CD1c-positive myeloid dendritic cell (primary cell): ENCODE measurements around the gene NBPF19.
"Not testable (repeated sequence)": the region's sequence is repeated elsewhere in the genome, so short reads cannot be mapped to it uniquely, and the experiment has no call there.

ENCODE experiments used
- DNase-seq: peaks from one replicate; pipeline ENCODE4 v3.0.0-alpha.2; 2016; ENCODE audit errors: extremely low spot score

The NBPF19 gene, protein sequence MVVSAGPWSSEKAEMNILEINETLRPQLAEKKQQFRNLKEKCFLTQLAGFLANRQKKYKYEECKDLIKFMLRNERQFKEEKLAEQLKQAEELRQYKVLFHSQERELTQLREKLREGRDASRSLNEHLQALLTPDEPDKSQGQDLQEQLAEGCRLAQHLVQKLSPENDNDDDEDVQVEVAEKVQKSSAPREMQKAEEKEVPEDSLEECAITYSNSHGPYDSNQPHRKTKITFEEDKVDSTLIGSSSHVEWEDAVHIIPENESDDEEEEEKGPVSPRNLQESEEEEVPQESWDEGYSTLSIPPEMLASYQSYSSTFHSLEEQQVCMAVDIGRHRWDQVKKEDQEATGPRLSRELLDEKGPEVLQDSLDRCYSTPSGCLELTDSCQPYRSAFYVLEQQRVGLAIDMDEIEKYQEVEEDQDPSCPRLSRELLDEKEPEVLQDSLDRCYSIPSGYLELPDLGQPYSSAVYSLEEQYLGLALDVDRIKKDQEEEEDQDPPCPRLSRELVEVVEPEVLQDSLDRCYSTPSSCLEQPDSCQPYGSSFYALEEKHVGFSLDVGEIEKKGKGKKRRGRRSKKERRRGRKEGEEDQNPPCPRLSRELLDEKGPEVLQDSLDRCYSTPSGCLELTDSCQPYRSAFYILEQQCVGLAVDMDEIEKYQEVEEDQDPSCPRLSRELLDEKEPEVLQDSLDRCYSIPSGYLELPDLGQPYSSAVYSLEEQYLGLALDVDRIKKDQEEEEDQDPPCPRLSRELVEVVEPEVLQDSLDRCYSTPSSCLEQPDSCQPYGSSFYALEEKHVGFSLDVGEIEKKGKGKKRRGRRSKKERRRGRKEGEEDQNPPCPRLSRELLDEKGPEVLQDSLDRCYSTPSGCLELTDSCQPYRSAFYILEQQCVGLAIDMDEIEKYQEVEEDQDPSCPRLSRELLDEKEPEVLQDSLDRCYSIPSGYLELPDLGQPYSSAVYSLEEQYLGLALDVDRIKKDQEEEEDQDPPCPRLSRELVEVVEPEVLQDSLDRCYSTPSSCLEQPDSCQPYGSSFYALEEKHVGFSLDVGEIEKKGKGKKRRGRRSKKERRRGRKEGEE (N-terminal part only)

DNA sequence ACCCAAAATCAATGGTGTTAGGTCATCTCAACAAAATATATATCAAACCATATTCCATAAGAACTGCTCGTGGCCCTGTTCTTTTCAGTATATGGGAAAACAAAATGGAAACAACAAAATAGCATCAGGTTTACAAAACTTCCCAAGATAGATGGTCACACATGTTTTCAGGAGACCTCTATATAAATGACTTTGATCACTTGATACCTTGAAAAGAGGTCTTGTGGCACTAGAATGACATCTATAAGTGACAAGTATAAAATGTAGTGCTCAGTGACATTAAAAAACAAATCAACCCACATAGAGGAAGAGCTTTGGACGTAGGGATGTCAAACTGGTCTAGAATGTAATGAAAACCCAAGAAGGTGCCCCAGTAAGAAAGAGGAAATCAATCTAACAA lies at the start of gene NBPF19:
Gene NBPF19, plus strand, starts transcription at position 301 of the 400 bp plus-strand sequence. CDS start 888 bp downstream, outside the sequence.
- not testable (repeated sequence) for DNase-seq

- DNase-seq: not testable (repeated sequence)
Measured at GRCh38 chr1:149428317-149428716, 46.5 kb upstream of the NBPF19 start.

- DNase-seq: peak; percentile 29
Measured at GRCh38 chr1:149445451-149445850, 29.4 kb upstream of the NBPF19 start.

DNA sequence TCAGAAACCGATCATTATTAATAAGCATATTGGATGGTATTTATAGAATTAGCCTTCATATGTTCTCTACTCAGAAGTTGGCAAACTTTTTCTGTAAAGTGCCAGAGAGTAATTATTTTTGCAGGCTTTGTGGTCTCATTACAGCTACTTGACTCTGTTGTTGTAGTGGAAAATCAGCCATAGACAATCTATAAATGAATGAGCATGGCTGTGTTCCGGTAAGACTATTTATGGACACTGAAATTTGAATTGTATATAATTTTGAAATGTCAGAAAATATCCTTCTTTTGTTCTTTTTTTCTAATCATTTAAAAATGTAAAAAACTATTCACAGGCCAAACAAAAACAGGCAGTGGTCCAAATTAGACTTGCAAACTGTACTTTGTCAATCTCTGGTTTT lies 22.6 kb upstream of the NBPF19 start:
- not testable (repeated sequence) for DNase-seq

DNA sequence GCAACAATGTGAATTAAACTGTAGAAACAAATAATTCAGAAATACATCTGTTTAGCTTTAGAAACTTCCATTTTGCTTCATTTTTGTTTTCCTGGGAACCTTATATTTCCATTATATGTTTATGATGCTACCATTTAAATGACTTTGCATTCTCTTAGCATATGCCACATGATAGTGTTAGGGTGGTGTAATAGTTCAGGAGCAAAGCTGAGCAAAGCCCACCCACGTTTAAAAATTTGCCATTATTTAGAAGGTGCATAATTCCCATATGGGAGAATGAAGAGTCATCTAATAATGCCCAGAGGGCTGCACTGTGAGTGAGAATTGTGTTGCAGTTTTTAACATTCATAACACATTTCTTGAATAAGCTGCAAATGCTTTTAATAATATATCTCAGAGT lies 22.2 kb upstream of the NBPF19 start:
- not testable (repeated sequence) for DNase-seq

DNA sequence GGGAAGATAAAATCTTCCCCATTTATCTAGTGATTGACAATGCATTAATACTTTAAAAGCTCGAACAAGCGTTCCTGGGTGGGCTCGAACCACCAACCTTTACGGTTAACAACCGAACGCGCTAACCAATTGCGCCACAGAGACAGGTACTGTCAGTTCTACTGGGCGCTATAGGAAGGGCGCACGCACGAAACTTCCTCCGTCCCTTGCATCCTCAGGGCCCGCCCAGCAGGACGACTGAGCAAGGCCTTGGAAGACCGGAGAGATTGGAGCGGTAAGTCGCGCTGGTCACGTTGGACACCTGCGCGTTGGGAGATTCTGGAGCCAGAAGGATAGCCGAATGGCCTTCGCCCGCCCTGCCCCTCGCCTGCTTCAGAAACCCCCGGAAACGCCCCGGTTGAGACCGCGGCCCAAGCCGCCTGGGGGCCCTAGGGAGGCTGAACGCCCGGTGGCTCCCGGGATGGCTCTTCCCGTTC lies 83.5 kb downstream of the NBPF19 start:
- DNase-seq: peak; percentile 33

DNA sequence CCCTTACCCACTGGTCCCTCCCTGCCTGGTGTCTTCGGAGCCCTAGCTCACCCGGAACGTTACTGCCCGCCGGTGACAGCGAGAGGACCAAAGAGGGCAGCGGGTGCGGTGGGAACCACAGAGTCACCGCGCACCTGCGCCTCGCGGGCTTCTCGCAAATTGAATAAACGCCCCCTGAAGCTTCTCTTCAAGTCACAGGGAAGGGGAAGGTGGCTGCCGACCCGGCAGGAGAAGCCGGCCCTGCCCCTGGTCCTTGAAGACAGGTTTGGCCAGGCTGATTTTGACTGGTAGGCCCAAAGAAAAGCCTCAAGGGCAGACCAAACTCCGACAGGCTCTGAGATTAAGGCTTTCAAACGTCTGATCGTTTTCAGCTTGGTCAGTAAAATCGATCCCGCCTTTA lies 87.0 kb downstream of the NBPF19 start:
- DNase-seq: not testable (repeated sequence)

- DNase-seq: not testable (repeated sequence)
Measured at GRCh38 chr1:149565485-149565884, 90.6 kb downstream of the NBPF19 start.

- DNase-seq: not testable (repeated sequence)
Measured at GRCh38 chr1:149572763-149573162, 97.9 kb downstream of the NBPF19 start.

DNA sequence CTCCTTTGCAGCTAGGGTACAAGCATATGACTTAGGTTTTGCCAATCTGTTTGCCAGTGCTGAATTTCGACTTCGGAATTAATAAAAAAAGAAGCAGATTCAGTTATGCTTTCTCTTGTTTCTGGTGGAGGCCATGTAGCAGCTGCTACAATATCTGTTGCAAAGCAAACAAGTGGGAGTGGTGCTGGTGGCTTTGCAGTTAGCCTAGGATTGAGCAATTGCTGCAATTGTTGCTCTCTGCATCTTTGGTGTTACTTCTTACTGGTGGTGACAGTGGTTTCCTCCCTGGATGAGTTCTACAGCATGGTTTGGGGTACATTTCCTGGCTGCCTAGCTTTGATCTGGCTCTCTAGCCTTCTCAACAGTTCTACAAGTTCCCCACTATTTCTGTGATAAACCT lies 110.7 kb downstream of the NBPF19 start:
- DNase-seq: peak; percentile 8
